Activated CD4-positive, alpha-beta memory T cell treated with anti-CD3 and anti-CD28 coated beads, Interleukin-2, amount 10 ng/mL, durations not matched to agents 7 days and 5 days (primary cell): ENCODE results near the gene HNRNPA0. TPM values are rescaled to one million over a fixed set of nuclear protein-coding genes. Genes with fewer than 3 reads are reported as not detected.

Experiments
- CTCF ChIA-PET: fragments of 350-600 bp; sonication (Branson Sonifier 250); formaldehyde crosslinking; loops from one replicate; lab custom pipeline; 2021; ENCODE audit warnings: antibody characterized with exemption, inconsistent platforms; lab: Charles Lee
- POLR2A ChIA-PET: fragments of 350-600 bp; sonication (Branson Sonifier 250); formaldehyde crosslinking; loops from one replicate; lab custom pipeline; 2021; ENCODE audit warnings: antibody characterized with exemption; lab: Charles Lee
- DNase-seq: peaks from one replicate; pipeline ENCODE4 v3.0.0-alpha.2; 2020
- H3K27ac Mint-ChIP-seq: one replicate; pipeline ENCODE4 v1.8.0; 2021; ENCODE audit warnings: mild to moderate bottlenecking, mixed read lengths
- H3K27me3 Mint-ChIP-seq: one replicate; pipeline ENCODE4 v1.8.0; 2021; ENCODE audit warnings: mixed read lengths
- H3K36me3 Mint-ChIP-seq: one replicate; pipeline ENCODE4 v1.8.0; 2021; ENCODE audit warnings: low read depth, mixed read lengths
- H3K4me1 Mint-ChIP-seq: one replicate; pipeline ENCODE4 v1.8.0; 2021; ENCODE audit warnings: mixed read lengths
- H3K4me3 Mint-ChIP-seq: one replicate; pipeline ENCODE4 v1.8.0; 2021; ENCODE audit warnings: mild to moderate bottlenecking, mixed read lengths
- H3K9me3 Mint-ChIP-seq: one replicate; pipeline ENCODE4 v1.8.0; 2021; ENCODE audit warnings: mixed read lengths
- total RNA-seq, 2 experiments: library from RNA; stranded (reverse); gene quantifications; one replicate each; pipeline ENCODE4 v1.2.3, GENCODE V29; 2021

The HNRNPA0 gene
- total RNA-seq, 2 experiments from 2014 or later: 24.0 to 24.6 TPM

DNA sequence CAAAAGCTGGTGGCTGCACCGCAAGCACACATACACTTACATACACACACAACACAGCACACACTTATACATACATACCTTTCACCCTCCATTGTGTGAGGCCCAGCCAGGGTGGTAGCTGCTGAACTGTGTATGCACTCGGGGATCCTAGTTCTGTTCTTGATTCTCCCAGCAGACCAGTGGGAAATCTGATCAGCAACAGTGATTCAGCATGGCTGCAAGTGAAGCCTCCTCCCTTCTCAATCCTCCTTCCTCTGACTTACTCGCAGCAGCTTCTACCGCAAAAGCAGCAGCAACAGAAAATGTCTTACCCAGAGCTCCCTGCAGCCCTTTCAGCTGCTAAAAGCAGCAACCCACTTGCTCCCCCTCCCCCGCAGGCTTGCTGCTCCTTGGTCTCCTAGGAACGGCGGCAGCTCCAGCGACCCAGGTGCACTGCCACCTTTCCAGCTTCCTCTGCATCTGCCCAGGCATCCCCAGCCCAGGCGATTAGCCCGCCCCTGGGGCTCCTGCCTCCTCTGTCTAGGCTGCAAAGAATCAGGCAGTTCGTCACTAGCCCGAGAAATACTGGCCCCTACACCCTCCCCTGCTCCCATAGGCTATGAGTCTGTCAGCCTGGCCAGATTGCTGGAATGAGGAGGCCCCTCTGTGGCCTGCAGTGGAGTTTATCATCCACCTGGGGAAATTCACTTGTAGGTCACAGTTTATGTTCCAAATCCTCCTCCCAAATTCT is 18.4 kb downstream of the HNRNPA0 start, which contains the start of gene KLHL3:
Gene KLHL3 (minus strand): TSS at position 535 of the 730 bp plus-strand sequence. CDS start 443 bp downstream, at position 92.
- Mint-ChIP-seq H3K9me3 (no peaks in the 10 kb centered on the region), H3K36me3 (peaks cover 4% of the 10 kb centered on the region)

DNA sequence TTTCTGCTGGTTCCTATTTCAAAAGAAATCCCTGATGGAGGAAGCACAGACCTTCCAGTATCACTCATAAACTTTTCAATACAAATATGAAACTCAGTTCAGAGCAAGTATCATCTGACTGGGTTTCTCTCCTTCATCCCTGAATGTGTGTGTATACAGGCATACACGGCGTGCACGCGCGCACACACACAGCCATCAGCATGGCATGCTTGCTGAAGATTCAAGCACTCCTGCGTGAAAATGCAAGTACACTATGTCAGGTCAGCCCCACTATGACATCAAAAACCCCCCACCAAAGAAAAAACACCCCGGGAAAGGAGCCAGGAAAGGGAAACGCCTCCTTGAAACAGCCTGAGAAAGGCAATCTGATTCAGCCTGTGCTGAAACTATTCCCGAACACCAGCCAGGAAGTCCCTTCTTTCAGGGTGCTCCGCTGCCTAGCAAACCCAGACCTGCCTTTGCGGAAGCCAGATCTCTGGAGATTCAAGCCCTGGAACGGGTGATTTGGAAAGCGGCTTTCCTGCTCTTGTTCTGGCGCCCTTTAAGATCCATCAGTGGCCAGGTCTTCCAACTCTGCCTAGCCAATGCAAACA is 19.1 kb downstream of the HNRNPA0 start:
- peak; percentile 17 for DNase-seq
- Mint-ChIP-seq H3K27ac (no peak overlapping the region), H3K36me3 (peaks cover 4% of the 10 kb centered on the region), H3K9me3 (no peaks in the 10 kb centered on the region), H3K4me1 (peaks cover 8% of the 10 kb centered on the region), H3K27me3 (peaks cover 6% of the 10 kb centered on the region), H3K4me3 (no peak overlapping the region)
- CTCF ChIA-PET: interaction anchor here (1.0 to 3.1 kb wide), 10 partner anchors 8 to 106 kb away, joined by 3 to 35 read pairs (median 4); no protein-coding TSS in a partner anchor
- POLR2A ChIA-PET: interaction anchor here (0.7 to 3.6 kb wide), 6 partner anchors 19 to 75 kb away, joined by 3 to 56 read pairs (median 6); partner anchors contain the start of gene HNRNPA0

More for the DNA sequence above, 18.4 kb downstream of the HNRNPA0 start, which contains the start of gene KLHL3:
- no peak within 1 kb of the TSS for H3K27ac Mint-ChIP-seq
- H3K27me3 Mint-ChIP-seq: peaks cover 6% of the 10 kb centered on the region
- peaks cover 8% of the 10 kb centered on the region for H3K4me1 Mint-ChIP-seq
- peak; percentile 31 for DNase-seq
- H3K4me3 Mint-ChIP-seq: no peak within 1 kb of the TSS
- CTCF ChIA-PET: interaction anchor here (0.9 to 3.1 kb wide), 13 partner anchors 10 to 108 kb away, joined by 3 to 35 read pairs (median 4); no protein-coding TSS in a partner anchor
- POLR2A ChIA-PET: interaction anchor here (0.7 to 3.6 kb wide), 6 partner anchors 18 to 75 kb away, joined by 3 to 56 read pairs (median 6); partner anchors contain the start of gene HNRNPA0

DNA sequence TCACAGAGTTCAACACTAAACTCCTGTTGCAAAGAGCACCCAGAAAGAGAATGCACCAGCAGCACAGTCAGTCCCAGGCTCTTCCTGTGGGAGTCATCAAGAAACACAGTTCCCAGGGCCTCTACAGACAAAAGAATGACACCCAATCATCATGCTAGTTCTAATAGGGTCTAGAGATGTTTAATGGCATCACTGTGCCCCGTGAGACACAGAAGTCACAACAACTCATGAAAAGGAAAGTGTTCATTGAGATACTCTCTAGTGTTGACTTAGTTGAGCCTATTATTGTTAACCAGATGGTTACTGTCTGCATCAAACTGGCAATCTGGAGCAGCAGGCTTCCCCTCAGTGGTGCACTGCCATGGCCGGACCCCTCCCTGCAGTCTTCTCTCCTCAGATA is 19.8 kb downstream of the HNRNPA0 start:
- H3K4me3 Mint-ChIP-seq: no peak overlapping the region
- peaks cover 4% of the 10 kb centered on the region for H3K36me3 Mint-ChIP-seq
- no peak overlapping the region for H3K27ac Mint-ChIP-seq
- peaks cover 6% of the 10 kb centered on the region for H3K27me3 Mint-ChIP-seq
- H3K4me1 Mint-ChIP-seq: peaks cover 2% of the 10 kb centered on the region
- no peaks in the 10 kb centered on the region for H3K9me3 Mint-ChIP-seq
- CTCF ChIA-PET: interaction anchor here (1.2 kb wide), 1 partner anchor 9 kb away, joined by 3 read pairs; no protein-coding TSS in a partner anchor
- no peak for DNase-seq
- POLR2A ChIA-PET: interaction anchor here (3.6 kb wide), 1 partner anchor 19 kb away, joined by 56 read pairs; the partner anchor contains the start of gene HNRNPA0

DNA sequence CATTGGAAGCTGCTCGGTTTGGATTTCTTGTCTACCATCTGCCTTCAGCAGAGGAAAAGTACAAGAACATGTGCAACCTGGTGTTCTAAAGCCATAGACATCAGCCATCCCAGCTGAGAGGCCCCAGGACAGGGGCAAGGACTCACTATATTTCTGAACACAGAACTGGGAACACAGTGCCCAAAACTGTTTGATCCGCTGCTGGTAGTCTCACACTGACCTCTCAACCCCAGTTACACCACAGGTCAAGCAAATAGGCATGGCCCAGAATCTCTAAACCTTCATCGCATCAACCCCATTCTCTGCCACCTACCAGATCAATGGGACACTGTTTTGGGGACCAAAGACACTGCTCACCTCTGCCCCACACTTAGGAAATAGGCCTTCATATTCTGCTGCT is 20.2 kb downstream of the HNRNPA0 start:
- Mint-ChIP-seq H3K4me1 (peaks cover under 1% of the 10 kb centered on the region), H3K4me3 (no peak overlapping the region), H3K27me3 (peaks cover 6% of the 10 kb centered on the region), H3K36me3 (peaks cover 4% of the 10 kb centered on the region), H3K27ac (no peak overlapping the region), H3K9me3 (no peaks in the 10 kb centered on the region)
- ChIA-PET CTCF (interaction anchor here (0.8 to 2.2 kb wide), 4 partner anchors 8 to 73 kb away, joined by 3 to 10 read pairs (median 4); no protein-coding TSS in a partner anchor), POLR2A (interaction anchor here (0.8 kb wide), 1 partner anchor 21 kb away, joined by 3 read pairs; the partner anchor contains the start of gene HNRNPA0)
- no peak for DNase-seq

DNA sequence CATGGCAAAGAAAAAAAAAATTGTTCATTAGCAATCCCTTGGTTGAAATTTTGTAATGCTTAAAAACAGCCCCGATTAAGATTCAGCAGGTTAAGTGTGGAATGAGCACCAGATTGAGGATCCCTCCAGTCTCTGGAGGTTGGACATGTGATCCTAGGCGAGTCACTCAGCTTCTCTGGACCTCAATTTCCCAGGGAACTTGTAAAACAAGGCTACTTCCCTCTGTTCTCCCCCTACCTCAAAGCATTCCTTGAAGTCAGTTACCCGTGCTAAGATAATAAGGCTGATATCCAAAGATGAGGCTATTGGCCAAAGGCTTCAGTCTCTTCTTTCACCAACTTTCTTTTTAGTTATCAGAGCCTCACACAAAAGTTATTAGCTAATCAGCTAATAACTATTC is 21.2 kb downstream of the HNRNPA0 start:
- Mint-ChIP-seq H3K9me3 (no peaks in the 10 kb centered on the region), H3K27ac (no peak overlapping the region), H3K4me3 (no peak overlapping the region), H3K27me3 (peaks cover 6% of the 10 kb centered on the region), H3K36me3 (peaks cover 3% of the 10 kb centered on the region), H3K4me1 (no peaks in the 10 kb centered on the region)
- ChIA-PET CTCF (interaction anchor here (0.8 to 2.2 kb wide), 3 partner anchors 9 to 72 kb away, joined by 3 to 10 read pairs (median 5); no protein-coding TSS in a partner anchor), POLR2A (interaction anchor here (0.8 kb wide), 1 partner anchor 21 kb away, joined by 3 read pairs; the partner anchor contains the start of gene HNRNPA0)
- no peak for DNase-seq

DNA sequence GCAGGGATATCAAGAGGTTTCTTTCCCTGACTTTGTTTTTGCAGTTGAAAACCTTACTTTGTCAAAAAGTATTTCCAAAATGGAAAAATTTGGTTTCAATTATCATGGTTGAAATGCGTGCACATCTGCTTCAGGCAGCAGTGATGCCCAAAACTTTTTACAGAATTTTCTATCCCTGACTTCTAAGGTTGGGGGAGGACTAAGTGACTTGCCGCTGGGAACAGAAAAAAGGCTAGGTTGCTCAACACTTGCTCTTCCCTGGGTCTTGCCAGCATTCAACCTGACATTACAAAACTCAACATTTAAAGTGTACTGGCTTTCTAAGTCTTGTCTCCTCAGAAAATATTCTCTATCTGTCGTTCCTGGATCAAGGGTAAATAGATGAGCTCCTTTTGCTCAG is 23.0 kb downstream of the HNRNPA0 start:
- Mint-ChIP-seq H3K9me3 (no peaks in the 10 kb centered on the region), H3K4me3 (no peak overlapping the region), H3K27me3 (peaks cover 6% of the 10 kb centered on the region)

DNA sequence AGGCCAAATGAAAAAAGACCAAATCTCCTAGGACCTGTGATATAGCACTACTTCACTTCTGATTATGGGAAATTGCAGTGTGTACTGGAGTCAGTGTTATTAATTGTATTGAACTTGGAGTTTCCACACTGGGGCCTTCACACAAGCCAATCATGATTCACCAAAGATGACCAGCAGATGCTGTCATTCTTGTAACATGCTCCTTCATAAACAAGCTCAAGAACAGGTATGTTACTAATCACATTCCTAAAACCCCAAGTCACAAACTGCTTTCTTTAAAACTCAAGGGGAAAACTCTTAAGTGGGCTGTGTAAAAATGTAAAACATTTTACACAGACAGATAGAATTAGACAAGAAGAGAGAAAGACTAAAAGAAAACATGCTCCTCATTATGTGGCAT is 23.8 kb downstream of the HNRNPA0 start:
- H3K4me3 Mint-ChIP-seq: no peak overlapping the region
- ChIA-PET CTCF (interaction anchor here (0.8 kb wide), 1 partner anchor 101 kb away, joined by 4 read pairs; no protein-coding TSS in a partner anchor), POLR2A (no interaction called here)

More for the DNA sequence above, 23.0 kb downstream of the HNRNPA0 start:
- Mint-ChIP-seq H3K4me1 (no peaks in the 10 kb centered on the region), H3K36me3 (no peaks in the 10 kb centered on the region), H3K27ac (no peak overlapping the region)
- ChIA-PET CTCF (interaction anchor here (0.8 kb wide), 1 partner anchor 102 kb away, joined by 4 read pairs; no protein-coding TSS in a partner anchor), POLR2A (no interaction called here)
- DNase-seq: no peak

DNA sequence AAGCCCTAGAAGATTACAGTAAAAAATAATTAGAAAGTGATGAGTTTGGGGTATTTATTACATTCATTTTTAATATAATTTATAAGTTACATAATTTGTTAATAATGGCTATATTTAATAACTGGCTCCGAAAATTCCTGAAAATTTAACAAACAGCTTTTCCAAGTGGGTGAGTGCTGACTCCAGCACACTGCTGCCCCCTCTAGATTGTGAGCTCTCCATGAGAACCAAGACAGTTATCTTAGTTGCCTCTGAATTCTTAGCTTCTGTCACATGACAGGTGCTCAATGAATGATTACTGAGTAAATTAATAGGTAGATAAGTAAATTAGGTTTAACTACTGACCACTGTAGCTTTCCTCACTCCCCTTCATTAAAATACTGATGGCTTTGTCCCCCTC is 26.1 kb downstream of the HNRNPA0 start:
- DNase-seq: no peak
- Mint-ChIP-seq H3K4me3 (no peak overlapping the region), H3K27me3 (peaks cover 6% of the 10 kb centered on the region), H3K9me3 (no peaks in the 10 kb centered on the region), H3K4me1 (no peaks in the 10 kb centered on the region), H3K27ac (no peak overlapping the region), H3K36me3 (no peaks in the 10 kb centered on the region)
- ChIA-PET CTCF (interaction anchor here (1.1 to 1.9 kb wide), 3 partner anchors 13 to 98 kb away, joined by 3 to 7 read pairs (median 3); no protein-coding TSS in a partner anchor), POLR2A (interaction anchor here (1.1 kb wide), 1 partner anchor 15 kb away, joined by 3 read pairs; no protein-coding TSS in a partner anchor)

More for the DNA sequence above, 23.8 kb downstream of the HNRNPA0 start:
- Mint-ChIP-seq H3K27me3 (peaks cover 6% of the 10 kb centered on the region), H3K36me3 (no peaks in the 10 kb centered on the region), H3K9me3 (no peaks in the 10 kb centered on the region), H3K4me1 (no peaks in the 10 kb centered on the region), H3K27ac (no peak overlapping the region)
- no peak for DNase-seq

DNA sequence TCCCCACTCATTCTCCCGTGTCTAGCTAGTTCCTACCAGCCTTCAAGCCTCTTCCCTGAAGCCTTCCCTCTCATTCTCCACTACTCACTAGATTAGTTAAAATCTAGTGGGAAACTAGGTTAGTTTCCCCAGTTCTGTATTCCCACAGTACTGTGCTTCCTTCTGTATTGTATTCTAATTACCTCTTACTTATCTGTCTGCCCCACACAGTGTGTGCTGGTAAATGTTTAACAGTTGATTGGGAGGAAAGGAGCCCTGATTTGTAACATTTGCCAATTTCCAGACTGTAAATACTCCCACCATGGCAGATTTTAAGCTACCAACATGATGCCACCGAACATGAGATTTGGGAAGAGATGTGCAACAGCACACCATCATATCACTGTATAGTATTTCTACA is 26.5 kb downstream of the HNRNPA0 start:
- Mint-ChIP-seq H3K27ac (no peak overlapping the region), H3K27me3 (peaks cover 6% of the 10 kb centered on the region), H3K36me3 (no peaks in the 10 kb centered on the region), H3K4me3 (no peak overlapping the region), H3K9me3 (no peaks in the 10 kb centered on the region), H3K4me1 (no peaks in the 10 kb centered on the region)
- CTCF ChIA-PET: interaction anchor here (1.1 to 1.9 kb wide), 2 partner anchors 15 to 98 kb away, joined by 3 to 7 read pairs; no protein-coding TSS in a partner anchor
- POLR2A ChIA-PET: interaction anchor here (0.6 kb wide), 1 partner anchor 15 kb away, joined by 3 read pairs; no protein-coding TSS in a partner anchor
- no peak for DNase-seq

DNA sequence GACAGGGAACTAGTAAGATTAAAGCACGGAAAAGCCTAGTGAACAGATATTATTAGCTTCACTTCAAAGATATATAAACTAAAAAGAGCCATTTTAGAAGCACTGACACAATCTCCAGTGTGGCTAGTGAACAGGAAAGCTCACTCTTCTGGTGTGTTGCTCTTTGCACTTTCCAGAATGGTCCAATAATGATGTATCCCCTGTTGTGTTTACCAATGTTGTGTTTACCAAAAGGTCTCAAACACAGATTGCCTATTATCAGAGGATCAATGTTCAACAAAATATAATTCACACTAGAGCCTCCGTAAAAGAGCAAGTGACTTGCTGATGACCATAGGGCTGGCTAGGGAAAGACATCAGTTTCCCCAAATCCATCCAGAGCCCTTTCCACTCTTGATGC is 29.9 kb downstream of the HNRNPA0 start:
- Mint-ChIP-seq H3K27ac (no peak overlapping the region), H3K36me3 (no peaks in the 10 kb centered on the region), H3K4me1 (no peaks in the 10 kb centered on the region), H3K4me3 (no peak overlapping the region), H3K27me3 (no peaks in the 10 kb centered on the region), H3K9me3 (no peaks in the 10 kb centered on the region)
- ChIA-PET POLR2A (no interaction called here), CTCF (no interaction called here)
- DNase-seq: no peak

DNA sequence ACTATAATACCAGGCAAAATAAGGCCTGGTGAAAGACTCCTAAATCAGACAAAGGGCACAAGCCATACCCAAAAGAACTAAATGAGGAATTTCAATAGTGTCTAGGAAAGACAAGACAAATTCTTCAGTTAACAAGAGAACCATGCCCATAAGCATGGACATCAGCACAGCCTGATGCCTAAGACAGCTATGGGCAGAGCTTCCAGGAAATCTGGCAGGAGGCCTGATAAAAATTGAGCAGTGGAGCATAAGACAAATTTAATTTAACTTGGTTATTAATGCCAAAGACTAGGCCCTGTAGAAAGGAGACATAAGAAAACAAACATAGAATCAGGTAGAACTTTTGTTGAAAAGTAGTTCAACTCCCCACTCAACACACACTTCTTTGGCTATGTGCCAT is 35.6 kb downstream of the HNRNPA0 start:
- Mint-ChIP-seq H3K4me3 (no peak overlapping the region), H3K27ac (no peak overlapping the region), H3K27me3 (no peaks in the 10 kb centered on the region), H3K9me3 (no peaks in the 10 kb centered on the region), H3K4me1 (no peaks in the 10 kb centered on the region), H3K36me3 (no peaks in the 10 kb centered on the region)
- POLR2A ChIA-PET: no interaction called here
- CTCF ChIA-PET: interaction anchor here (1.0 kb wide), 1 partner anchor 58 kb away, joined by 3 read pairs; no protein-coding TSS in a partner anchor
- no peak for DNase-seq

DNA sequence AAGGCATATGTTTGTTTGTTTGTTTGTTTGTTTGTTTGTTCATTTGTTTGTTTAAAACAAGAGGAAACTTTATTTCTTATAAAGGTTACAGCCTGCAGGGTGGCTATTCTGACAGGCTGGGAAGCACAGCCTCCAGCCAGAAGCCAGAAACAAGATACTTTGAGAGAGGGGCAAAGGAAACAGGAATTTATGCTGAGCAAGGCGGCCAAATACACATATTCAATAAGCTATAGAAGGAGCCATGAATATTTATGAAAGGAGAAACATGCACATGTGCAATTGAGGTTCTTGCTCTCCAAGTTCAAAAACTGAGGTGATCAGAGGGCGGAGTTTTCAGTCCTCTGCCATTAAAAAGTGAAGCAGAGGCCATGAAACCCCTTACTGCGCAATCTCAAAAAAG is 37.8 kb downstream of the HNRNPA0 start:
- Mint-ChIP-seq H3K4me1 (no peaks in the 10 kb centered on the region), H3K9me3 (peaks cover 2% of the 10 kb centered on the region), H3K4me3 (no peak overlapping the region), H3K27ac (no peak overlapping the region), H3K27me3 (no peaks in the 10 kb centered on the region), H3K36me3 (no peaks in the 10 kb centered on the region)
- no peak for DNase-seq
- CTCF ChIA-PET: no interaction called here
- POLR2A ChIA-PET: no interaction called here
